HL-60 (cell line): ENCODE data around the gene CD74.

Source experiments
- GABPA ChIP-seq: IDR thresholded peaks from 2 replicates; pipeline ENCODE4 v1.6.1; 2012; ENCODE audit warnings: low read depth
- POLR2AphosphoS5 ChIP-seq: IDR thresholded peaks from 2 replicates; pipeline ENCODE4 v1.6.1; 2012; ENCODE audit warnings: low read depth
- SPI1 ChIP-seq: IDR thresholded peaks from 2 replicates; pipeline ENCODE4 v1.6.1; 2012; ENCODE audit warnings: low read depth, mild to moderate bottlenecking, borderline replicate concordance
- TF ChIP-seq, protein P1 (sequence below): IDR thresholded peaks from one replicate; pipeline ENCODE4 v1.5.1; 2011; ENCODE audit warnings: low read length, control low read depth, inconsistent platforms; ENCODE audit not compliant: insufficient read depth
- TF ChIP-seq, protein P2 (sequence below): IDR thresholded peaks from 2 replicates; pipeline ENCODE4 v1.6.1; 2012; ENCODE audit warnings: low read depth; ENCODE audit not compliant: insufficient replicate concordance

DNA sequence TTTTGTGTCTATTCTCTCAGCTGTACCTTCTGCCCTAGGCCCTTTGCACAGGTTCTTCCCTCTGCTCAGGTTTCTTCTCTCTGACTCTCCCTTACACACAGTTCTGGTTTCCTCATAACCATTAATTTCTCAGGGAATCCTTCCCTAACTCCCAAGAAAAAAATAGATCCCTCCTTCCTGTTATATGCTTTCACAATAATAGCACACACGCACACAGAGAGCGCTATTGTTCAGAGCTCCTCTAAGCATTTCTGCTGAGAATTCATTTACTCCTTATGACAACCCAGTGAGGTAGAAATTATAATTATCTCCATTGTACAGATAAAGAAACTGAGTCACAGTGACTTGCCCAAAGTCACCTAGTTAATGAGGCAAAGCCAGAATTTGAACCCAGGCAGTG is 56.9 kb downstream of the CD74 start:
- TF ChIP-seq, protein P1, sequence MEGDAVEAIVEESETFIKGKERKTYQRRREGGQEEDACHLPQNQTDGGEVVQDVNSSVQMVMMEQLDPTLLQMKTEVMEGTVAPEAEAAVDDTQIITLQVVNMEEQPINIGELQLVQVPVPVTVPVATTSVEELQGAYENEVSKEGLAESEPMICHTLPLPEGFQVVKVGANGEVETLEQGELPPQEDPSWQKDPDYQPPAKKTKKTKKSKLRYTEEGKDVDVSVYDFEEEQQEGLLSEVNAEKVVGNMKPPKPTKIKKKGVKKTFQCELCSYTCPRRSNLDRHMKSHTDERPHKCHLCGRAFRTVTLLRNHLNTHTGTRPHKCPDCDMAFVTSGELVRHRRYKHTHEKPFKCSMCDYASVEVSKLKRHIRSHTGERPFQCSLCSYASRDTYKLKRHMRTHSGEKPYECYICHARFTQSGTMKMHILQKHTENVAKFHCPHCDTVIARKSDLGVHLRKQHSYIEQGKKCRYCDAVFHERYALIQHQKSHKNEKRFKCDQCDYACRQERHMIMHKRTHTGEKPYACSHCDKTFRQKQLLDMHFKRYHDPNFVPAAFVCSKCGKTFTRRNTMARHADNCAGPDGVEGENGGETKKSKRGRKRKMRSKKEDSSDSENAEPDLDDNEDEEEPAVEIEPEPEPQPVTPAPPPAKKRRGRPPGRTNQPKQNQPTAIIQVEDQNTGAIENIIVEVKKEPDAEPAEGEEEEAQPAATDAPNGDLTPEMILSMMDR = no peak
- TF ChIP-seq POLR2AphosphoS5 (no peak), SPI1 (no peak), GABPA (no peak)
- TF ChIP-seq, protein P2, sequence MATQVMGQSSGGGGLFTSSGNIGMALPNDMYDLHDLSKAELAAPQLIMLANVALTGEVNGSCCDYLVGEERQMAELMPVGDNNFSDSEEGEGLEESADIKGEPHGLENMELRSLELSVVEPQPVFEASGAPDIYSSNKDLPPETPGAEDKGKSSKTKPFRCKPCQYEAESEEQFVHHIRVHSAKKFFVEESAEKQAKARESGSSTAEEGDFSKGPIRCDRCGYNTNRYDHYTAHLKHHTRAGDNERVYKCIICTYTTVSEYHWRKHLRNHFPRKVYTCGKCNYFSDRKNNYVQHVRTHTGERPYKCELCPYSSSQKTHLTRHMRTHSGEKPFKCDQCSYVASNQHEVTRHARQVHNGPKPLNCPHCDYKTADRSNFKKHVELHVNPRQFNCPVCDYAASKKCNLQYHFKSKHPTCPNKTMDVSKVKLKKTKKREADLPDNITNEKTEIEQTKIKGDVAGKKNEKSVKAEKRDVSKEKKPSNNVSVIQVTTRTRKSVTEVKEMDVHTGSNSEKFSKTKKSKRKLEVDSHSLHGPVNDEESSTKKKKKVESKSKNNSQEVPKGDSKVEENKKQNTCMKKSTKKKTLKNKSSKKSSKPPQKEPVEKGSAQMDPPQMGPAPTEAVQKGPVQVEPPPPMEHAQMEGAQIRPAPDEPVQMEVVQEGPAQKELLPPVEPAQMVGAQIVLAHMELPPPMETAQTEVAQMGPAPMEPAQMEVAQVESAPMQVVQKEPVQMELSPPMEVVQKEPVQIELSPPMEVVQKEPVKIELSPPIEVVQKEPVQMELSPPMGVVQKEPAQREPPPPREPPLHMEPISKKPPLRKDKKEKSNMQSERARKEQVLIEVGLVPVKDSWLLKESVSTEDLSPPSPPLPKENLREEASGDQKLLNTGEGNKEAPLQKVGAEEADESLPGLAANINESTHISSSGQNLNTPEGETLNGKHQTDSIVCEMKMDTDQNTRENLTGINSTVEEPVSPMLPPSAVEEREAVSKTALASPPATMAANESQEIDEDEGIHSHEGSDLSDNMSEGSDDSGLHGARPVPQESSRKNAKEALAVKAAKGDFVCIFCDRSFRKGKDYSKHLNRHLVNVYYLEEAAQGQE = no peak
